Measurements from ENCODE around the gene ZNF540.

Gene ZNF540

GRCh38 chr19:37583340-37583739, 11.3 kb upstream of the ZNF540 start:
- no peak overlapping the region for H3K4me3 ChIP-seq (replicated peaks; ENCODE audit: low read depth, low read length)
- no peak for TF ChIP-seq CTCF (IDR thresholded peaks at IDR 0.05; ENCODE audit: low read length, missing control alignments)
- DNase-seq (ENCODE audit: low read depth), result no peak

GRCh38 chr19:37593996-37594303, 726 bp upstream of the ZNF540 start:
- peak overlapping the region; percentile 84 for H3K4me3 ChIP-seq (replicated peaks; ENCODE audit: low read depth, low read length)
- DNase-seq (ENCODE audit: low read depth), result no peak
- no peak for TF ChIP-seq CTCF (IDR thresholded peaks at IDR 0.05; ENCODE audit: low read length, missing control alignments)

GRCh38 chr19:37594982-37595382, 306 bp downstream of the ZNF540 start:
- peak overlapping the region; percentile 84 for H3K4me3 ChIP-seq (replicated peaks; ENCODE audit: low read depth, low read length)
- TF ChIP-seq CTCF (IDR thresholded peaks at IDR 0.05; ENCODE audit: low read length, missing control alignments), result no peak
- no peak for DNase-seq (ENCODE audit: low read depth)

- no peak overlapping the region for H3K4me3 ChIP-seq (replicated peaks; ENCODE audit: low read depth, low read length)
- TF ChIP-seq CTCF (IDR thresholded peaks at IDR 0.05; ENCODE audit: low read length, missing control alignments), result no peak
- DNase-seq (ENCODE audit: low read depth), result peak; percentile 3
Measured at GRCh38 chr19:37635076-37636056, 40.7 kb downstream of the ZNF540 start.

- no peak for DNase-seq (ENCODE audit: low read depth)
- TF ChIP-seq CTCF (IDR thresholded peaks at IDR 0.05; ENCODE audit: low read length, missing control alignments), result no peak
- H3K4me3 ChIP-seq (replicated peaks; ENCODE audit: low read depth, low read length), result peak overlapping the region; percentile 75
Measured at GRCh38 chr19:37654118-37654517, 59.4 kb downstream of the ZNF540 start.

GRCh38 chr19:37654629-37655300, 60.1 kb downstream of the ZNF540 start:
- peak overlapping the region; percentile 75 for H3K4me3 ChIP-seq (replicated peaks; ENCODE audit: low read depth, low read length)
- DNase-seq (ENCODE audit: low read depth), result peak; percentile 43
- no peak for TF ChIP-seq CTCF (IDR thresholded peaks at IDR 0.05; ENCODE audit: low read length, missing control alignments)
